Measurements from ENCODE around the gene SF3A2.

SF3A2 gene

DNA sequence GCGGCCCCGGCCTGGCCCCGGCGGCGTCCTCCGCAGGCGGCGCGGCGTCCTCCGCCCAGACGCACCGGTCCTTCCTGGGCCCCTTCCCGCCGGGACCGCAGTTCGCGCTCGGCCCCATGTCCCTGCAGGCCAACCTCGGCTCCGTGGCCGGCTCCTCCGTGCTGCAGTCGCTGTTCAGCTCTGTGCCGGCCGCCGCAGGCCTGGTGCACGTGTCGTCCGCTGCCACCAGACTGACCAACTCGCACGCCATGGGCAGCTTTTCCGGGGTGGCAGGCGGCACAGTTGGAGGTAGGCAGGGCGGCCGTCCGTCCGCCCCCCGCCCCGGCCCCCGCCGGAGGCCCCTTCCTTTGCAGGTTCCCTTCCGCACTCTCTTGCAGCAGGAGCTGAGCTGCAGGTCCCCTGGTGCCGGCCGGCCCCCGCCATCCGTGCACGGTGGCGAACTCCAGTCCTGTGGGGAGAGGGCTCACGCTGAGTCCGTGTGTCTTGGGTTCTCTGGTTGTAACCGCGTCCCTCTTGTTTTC is 9.7 kb upstream of the SF3A2 start:
- Histone ChIP-seq H3K9ac (ENCODE audit: low read depth, low read length) (no peak overlapping the region), H3K36me3 (ENCODE audit: insufficient read depth, low read length) (peaks cover 4% of the 10 kb centered on the region; the same call in 1 of the 2 replicates), H3K4me1 (ENCODE audit: insufficient read depth, low read length) (no peaks in the 10 kb centered on the region), H3K9me3 (ENCODE audit: control insufficient read depth, insufficient read depth, low read length) (no peaks in the 10 kb centered on the region)

DNA sequence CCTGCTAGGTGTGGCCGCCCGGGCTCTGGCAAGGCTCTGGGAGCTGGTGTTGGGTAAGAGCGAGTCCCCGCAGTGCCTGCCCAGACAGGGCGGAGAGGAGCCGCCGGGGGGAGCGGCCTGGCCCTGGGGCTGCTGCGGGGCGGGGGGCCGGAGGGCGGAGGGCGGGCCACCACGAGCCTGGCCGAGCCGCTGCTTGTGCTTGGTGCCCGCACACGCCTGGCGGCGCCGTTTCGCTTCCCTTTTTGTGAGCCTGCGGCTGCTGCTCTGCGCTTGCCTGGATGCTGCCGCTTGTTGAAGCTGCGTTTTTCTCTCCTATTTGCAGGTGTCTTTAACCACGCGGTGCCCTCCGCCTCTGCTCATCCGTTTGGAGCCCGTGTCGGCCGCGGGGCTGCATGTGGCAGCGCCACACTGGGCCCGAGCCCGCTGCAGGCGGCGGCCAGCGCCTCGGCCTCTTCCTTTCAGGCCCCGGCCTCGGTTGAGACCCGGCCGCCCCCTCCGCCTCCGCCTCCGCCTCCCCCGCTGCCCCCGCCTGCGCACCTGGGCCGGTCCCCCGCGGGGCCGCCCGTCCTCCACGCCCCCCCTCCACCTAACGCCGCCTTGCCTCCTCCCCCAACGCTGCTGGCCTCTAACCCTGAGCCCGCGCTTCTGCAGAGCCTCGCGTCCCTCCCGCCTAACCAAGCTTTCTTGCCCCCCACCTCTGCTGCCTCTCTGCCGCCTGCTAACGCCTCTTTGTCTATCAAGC is 9.0 kb upstream of the SF3A2 start:
- no peaks in the 10 kb centered on the region for H3K4me1 ChIP-seq (ENCODE audit: insufficient read depth, low read length)
- no peak overlapping the region for H3K9ac ChIP-seq (ENCODE audit: low read depth, low read length)
- H3K36me3 ChIP-seq (ENCODE audit: insufficient read depth, low read length): peaks cover 4% of the 10 kb centered on the region; the same call in 1 of the 2 replicates
- no peaks in the 10 kb centered on the region for H3K9me3 ChIP-seq (ENCODE audit: control insufficient read depth, insufficient read depth, low read length)

DNA sequence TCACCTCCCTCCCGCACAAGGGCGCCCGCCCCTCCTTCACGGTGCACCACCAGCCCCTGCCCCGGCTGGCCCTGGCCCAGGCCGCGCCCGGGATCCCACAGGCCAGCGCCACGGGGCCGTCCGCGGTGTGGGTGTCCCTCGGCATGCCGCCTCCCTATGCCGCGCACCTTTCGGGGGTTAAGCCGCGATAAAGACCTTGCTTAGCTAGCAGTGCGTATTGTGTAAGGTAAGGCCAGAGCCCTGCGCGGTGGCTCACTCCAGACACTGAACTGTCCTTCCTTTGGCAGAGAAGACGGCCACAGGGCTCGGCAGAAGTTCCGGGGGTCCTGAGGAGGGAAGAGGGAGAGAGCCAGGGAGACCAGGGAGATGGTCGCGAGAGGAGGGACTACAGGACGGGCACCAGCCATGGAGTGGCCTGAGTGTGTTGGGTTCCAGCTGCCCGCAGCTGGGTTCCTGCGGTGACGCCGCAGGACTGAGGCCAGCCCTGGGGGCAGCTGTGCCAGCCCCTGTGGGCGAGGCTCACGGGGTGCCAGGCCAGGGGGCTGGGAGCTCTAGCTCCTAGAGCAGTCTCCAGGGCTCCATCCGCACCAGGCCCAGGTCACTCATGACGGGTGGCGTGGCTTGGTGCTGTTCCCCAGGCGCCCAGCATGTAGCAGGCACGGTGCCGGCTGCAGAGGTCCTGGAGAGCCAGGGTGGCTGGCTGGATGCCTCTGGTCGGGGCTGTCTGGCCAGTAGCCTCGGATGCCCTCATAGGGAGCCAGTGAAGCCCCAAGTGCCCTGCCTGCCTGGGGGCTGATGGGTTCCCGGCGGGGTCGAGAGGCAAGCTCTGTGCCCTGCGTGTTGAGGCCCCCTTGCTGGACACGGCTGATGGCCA is 8.2 kb upstream of the SF3A2 start:
- H3K36me3 ChIP-seq (ENCODE audit: insufficient read depth, low read length): peaks cover 4% of the 10 kb centered on the region; the same call in 1 of the 2 replicates
- H3K9me3 ChIP-seq (ENCODE audit: control insufficient read depth, insufficient read depth, low read length): no peaks in the 10 kb centered on the region
- H3K9ac ChIP-seq (ENCODE audit: low read depth, low read length): no peak overlapping the region
- H3K4me1 ChIP-seq (ENCODE audit: insufficient read depth, low read length): no peaks in the 10 kb centered on the region

DNA sequence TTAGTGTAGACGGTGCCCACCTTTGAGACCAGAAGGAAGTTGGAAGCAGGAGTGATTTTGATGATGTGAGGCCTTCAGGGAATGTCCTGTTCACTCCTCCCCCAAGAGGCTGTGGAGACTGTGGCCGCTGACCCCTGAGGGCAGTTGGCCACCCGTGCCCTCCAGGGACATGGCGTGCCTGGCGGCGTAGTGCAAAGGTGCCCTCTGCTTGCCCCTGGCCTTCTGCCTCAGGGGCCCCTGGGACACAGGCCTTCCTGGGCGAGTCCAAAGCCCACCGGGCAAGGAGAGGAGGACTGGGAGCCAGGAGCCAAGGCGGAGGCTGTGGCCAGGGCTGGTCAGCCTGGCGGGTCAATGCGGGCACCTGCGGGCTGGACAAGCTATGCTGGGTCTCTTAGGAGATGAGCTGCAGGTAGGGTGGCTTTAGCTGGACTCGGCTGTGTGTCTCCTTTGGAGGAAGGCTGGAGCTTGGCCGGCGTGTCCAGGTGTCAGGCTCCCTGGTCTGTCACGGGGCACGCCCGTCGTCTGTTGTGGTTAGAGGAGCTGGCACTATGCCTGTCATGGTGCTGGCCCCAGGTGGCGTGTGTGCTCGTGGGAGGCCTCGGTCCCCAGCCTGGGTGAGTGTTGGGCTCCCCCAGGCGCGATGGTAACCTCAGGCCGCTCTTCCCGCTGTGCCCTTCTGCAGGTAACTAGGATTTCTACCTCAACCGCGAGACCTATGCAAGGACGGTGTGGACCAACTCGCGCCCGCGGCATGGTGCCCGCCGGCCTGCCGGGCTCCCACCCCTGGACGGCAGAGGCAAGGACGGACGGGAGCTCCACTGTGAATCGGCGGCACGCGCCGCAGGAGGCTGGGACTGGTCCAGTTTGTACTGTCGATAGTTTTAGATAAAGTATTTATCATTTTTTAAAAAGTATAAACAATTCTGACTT is 7.3 kb upstream of the SF3A2 start:
- Histone ChIP-seq H3K4me1 (ENCODE audit: insufficient read depth, low read length) (no peaks in the 10 kb centered on the region), H3K36me3 (ENCODE audit: insufficient read depth, low read length) (peaks cover 4% of the 10 kb centered on the region; the same call in 1 of the 2 replicates), H3K9me3 (ENCODE audit: control insufficient read depth, insufficient read depth, low read length) (no peaks in the 10 kb centered on the region), H3K9ac (ENCODE audit: low read depth, low read length) (no peak overlapping the region)

DNA sequence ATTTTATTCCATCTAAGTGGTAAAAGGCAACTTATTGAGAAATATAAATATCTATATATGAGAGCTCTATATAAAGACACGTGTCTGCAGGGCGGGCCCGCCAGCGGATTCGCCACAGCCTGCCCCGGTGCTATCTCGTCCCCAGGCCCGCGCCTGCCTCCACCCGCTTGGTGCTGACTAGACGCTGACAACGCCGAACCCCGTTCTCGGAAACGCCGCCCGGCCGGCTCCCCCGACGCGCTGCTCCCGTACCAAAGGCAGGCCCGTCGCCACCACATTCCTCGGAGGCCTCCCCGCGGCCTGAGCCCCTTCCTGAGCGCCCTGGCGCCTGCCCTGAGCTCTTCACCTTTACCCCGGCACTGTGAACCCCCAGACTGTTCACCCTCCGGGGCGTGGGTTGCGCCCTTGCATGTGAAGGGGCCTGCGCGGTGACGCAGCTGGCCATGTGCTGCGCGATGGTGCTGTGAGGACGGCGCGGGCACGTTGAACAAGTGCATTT is 6.5 kb upstream of the SF3A2 start:
- Histone ChIP-seq H3K36me3 (ENCODE audit: insufficient read depth, low read length) (peaks cover 4% of the 10 kb centered on the region; the same call in 1 of the 2 replicates), H3K9ac (ENCODE audit: low read depth, low read length) (no peak overlapping the region), H3K4me1 (ENCODE audit: insufficient read depth, low read length) (no peaks in the 10 kb centered on the region), H3K9me3 (ENCODE audit: control insufficient read depth, insufficient read depth, low read length) (no peaks in the 10 kb centered on the region)

DNA sequence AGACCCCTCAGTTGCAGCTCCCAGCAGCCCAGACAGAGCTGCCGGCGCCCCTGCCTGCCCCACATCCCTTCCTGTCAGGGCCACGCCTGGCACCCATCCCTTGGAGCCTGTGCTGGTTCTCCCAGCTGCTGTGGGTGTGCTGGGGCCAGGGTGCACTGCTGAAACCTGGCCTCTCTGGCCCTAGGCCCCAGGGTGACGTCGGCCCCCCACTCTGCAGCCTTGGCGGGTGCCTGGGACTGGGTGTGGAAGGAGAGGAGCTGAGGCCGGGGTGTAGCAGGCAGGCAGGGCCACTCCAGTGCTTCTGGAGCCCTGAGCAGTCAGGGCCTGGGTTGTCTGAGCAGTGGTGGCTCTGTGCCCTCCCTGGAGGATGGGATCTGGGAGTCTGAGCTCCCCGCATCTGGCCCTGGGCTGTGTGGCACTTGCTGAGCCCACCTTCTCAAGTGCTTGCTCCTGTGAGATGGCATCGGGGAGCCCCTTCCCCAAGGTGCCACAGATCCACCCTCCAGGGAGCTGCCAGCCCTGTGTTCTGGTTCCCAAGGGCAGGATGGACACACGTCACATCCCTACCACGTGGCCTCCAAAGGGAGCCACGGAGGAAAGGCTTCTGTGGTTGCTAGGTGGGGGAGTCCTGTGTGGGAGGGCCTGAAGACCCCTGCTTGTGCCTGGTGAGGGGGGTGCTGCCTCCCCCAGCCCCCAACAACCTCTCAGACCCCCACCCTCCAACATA is 5.7 kb upstream of the SF3A2 start:
- peaks cover under 1% of the 10 kb centered on the region; the same call in 1 of the 2 replicates for H3K36me3 ChIP-seq (ENCODE audit: insufficient read depth, low read length)
- no peaks in the 10 kb centered on the region for H3K4me1 ChIP-seq (ENCODE audit: insufficient read depth, low read length)
- H3K9ac ChIP-seq (ENCODE audit: low read depth, low read length): no peak overlapping the region
- no peaks in the 10 kb centered on the region for H3K9me3 ChIP-seq (ENCODE audit: control insufficient read depth, insufficient read depth, low read length)

DNA sequence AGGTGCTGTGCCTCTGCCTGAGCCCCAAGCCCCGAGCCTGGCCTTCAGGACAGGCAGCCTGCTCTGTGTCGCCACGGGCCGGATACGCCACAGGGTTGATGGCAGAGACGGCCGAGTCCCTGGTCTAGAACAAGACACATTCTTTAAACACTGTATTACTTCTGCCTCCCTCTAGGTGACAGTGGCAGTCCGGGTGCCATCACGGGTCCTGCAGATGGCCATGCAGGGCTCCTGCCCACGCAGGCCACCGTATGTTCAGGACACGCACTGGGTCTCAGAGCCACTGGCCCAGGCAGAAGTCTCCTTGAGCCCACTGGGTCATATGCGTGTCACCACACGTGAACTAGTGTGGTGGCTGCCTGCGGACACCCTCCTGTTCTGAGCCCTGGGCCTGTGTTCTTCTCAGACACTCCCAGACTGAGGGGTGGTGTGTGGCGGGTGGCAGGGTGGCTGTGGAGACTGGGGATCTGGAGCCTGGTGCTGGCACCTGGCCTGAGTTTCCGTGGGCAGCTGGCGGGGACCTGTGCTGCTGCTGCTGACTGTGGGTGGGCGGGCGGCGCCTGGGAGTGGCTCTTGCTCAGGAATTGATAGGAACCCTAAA is 4.9 kb upstream of the SF3A2 start:
- no peaks in the 10 kb centered on the region for H3K4me1 ChIP-seq (ENCODE audit: insufficient read depth, low read length)
- H3K9me3 ChIP-seq (ENCODE audit: control insufficient read depth, insufficient read depth, low read length): no peaks in the 10 kb centered on the region
- no peaks in the 10 kb centered on the region; the same call in 1 of the 2 replicates for H3K36me3 ChIP-seq (ENCODE audit: insufficient read depth, low read length)
- no peak overlapping the region for H3K9ac ChIP-seq (ENCODE audit: low read depth, low read length)

DNA sequence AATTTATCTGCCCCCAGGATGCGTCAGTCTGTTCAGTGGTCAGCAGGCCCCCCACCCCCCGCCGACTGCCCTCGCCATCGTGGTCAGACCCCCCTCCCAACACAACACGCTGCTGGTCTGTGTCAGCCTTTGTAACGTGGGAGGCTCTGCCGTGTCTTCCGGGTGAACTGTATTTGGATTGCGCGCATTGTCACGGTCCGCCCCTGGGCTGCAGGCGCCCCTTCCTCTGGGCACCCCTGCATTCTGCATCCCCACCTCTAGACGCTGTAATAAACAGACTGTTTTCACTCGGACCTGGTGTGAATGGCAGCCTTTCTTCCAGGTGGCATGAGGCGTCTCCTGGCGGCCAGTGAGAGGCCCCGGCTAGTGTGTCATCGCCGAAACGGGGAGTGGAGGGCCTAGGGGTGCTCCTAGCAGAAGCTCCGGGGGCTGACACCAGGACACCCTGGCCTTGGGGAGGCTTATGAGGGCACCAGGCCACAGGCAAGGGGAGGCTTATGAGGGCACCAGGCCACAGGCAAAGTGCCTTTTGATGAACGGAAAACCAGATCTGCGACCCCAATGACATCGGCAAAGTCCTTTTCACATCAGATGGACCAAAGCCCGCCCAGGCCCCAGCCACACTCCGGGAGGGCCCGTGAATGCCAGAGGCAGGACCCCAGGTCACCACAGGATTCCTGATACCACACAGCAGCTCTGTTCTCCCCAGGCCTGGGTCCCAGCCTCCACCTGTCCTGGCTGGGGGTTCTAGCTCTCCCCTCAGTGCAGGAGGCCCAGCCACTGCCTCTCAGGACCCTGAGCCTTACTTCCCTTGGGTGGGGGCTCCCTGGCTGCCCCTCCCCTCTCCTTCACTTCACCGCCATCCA is 4.1 kb upstream of the SF3A2 start:
- Histone ChIP-seq H3K4me1 (ENCODE audit: insufficient read depth, low read length) (no peaks in the 10 kb centered on the region), H3K9me3 (ENCODE audit: control insufficient read depth, insufficient read depth, low read length) (no peaks in the 10 kb centered on the region), H3K9ac (ENCODE audit: low read depth, low read length) (no peak overlapping the region), H3K36me3 (ENCODE audit: insufficient read depth, low read length) (no peaks in the 10 kb centered on the region; the same call in 1 of the 2 replicates)

DNA sequence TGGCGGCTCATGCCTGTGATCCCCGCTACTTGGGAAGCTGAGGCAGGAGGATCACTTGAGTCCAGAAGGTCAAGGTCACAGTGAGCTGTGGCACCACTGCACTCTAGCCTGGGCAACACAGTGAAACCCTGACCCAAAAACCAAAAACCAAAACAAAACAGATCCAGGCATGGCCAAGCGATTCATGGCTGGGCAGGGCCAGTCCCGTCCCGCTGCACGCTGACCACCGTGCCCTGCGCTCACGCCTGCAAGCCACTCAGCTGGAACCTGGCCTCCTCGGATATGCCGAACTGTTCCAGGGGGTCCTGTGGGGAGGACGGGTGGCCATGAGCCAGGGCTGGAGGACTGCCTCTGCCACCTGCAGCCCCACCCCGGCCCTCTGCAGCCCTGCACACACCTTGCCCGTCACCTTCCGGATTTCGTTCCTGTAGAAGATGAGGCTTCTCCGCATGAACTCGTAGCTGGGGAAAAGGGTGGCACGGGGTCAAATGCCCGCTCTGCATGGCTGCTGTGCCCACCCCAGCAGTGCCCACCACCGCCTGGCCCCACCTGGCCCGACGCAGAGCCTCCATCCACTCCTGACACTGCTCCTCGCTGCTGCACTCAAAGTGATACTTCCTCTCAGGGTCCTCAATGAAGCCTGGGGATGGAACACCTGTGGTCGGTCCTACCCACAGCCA is 2.9 kb upstream of the SF3A2 start:
- Histone ChIP-seq H3K36me3 (ENCODE audit: insufficient read depth, low read length) (no peaks in the 10 kb centered on the region; the same call in 1 of the 2 replicates), H3K4me1 (ENCODE audit: insufficient read depth, low read length) (0 out of 2 replicates have a peak, but pooled peaks cover 6% of the 10 kb centered on the region), H3K9me3 (ENCODE audit: control insufficient read depth, insufficient read depth, low read length) (no peaks in the 10 kb centered on the region), H3K9ac (ENCODE audit: low read depth, low read length) (no peak overlapping the region)

DNA sequence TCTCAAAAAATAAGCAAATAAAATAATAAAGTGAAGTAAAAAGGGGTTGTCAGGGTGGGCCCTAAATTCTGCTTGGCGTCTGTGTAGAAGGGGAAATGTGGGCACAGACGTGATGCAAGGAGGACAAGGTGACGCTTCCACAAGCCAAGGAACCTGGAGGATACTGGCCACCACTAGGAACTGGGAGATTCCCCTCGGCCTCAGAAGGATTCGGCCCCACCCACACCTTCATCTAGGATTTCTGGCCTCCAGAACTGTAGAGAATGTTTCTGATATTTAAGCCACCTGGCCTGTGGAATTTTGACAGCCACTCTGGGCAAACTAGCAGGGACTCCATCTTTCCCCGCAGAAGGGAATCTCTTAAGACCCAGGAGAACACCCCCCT is 1.6 kb upstream of the SF3A2 start:
- H3K9ac ChIP-seq (ENCODE audit: low read depth, low read length): peak overlapping the region; percentile 90
- H3K36me3 ChIP-seq (ENCODE audit: insufficient read depth, low read length): no peaks in the 10 kb centered on the region; the same call in 1 of the 2 replicates
- H3K9me3 ChIP-seq (ENCODE audit: control insufficient read depth, insufficient read depth, low read length): no peaks in the 10 kb centered on the region
- H3K4me1 ChIP-seq (ENCODE audit: insufficient read depth, low read length): peaks cover 11% of the 10 kb centered on the region

DNA sequence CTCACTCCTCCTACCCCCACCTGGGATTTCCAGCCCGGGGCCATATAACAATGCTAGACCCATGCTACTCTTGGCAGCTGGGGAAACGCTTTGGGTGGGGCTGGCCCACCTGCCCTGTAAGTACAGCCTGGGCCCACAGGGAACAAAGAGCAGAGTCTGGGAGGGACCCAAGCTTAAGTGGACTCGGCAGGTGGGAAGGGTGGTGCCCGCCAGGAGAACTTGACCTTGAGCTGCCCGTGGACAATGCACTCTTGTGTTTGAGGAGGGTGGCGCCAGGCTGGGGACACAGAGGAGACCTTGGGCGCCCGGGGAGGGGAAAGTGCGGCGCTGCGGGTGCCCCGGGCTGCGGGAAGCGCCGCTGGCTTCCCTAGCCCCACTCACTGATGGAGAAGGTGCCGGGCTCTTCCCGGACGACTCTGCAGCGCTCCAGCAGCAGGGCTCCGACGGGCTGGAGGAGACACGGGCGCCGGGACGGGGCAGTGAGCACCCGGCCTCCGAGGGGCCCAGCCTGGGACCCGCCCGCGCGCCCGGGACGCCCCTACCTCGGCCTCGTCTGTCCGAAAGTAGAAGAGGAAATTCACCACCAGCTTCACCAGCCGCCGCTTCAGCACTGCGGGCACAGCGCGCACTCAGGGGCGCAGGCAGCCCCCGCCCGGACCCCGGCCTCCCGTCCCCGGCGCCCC is 1.1 kb upstream of the SF3A2 start:
- peaks cover 14% of the 10 kb centered on the region for H3K4me1 ChIP-seq (ENCODE audit: insufficient read depth, low read length)

More for the DNA sequence above, 1.1 kb upstream of the SF3A2 start:
- no peaks in the 10 kb centered on the region for H3K9me3 ChIP-seq (ENCODE audit: control insufficient read depth, insufficient read depth, low read length)
- H3K9ac ChIP-seq (ENCODE audit: low read depth, low read length): peak overlapping the region; percentile 90
- H3K36me3 ChIP-seq (ENCODE audit: insufficient read depth, low read length): no peaks in the 10 kb centered on the region; the same call in 1 of the 2 replicates
